GM23338 (cell line): ENCODE results near the gene NELFCD. TPM values are rescaled to one million over a fixed set of nuclear protein-coding genes. Genes with fewer than 3 reads are reported as not detected.

ENCODE experiments used
- ATAC-seq: fragments of 200-7000 bp; cut with Tn5 transposase; 3 replicates; pipeline ENCODE4 v1.9.1; 2020
- DNase-seq: peaks from one replicate; pipeline ENCODE4 v3.0.0-alpha.2; 2015; ENCODE audit warnings: low spot score
- H2AFZ ChIP-seq: fragments of 200-600 bp; sonication (generic); 2 replicates; pipeline ENCODE4 v1.8.0; 2016; ENCODE audit warnings: antibody characterized with exemption, mild to moderate bottlenecking, moderate library complexity
- H3F3A ChIP-seq: fragments of 200-600 bp; sonication (generic); replicated peaks from 2 replicates; pipeline ENCODE4 v1.8.0; 2017; ENCODE audit warnings: antibody characterized with exemption, mixed run types, low read depth
- H3K27ac ChIP-seq: fragments of 200-600 bp; sonication (generic); 2 replicates; pipeline ENCODE4 v1.6.1; 2016; ENCODE audit warnings: low read depth
- H3K27me3 ChIP-seq: fragments of 200-600 bp; sonication (generic); 2 replicates; pipeline ENCODE4 v1.8.0; 2016; ENCODE audit warnings: mild to moderate bottlenecking, mixed run types, moderate library complexity; ENCODE audit not compliant: insufficient read depth
- H3K36me3 ChIP-seq: fragments of 200-600 bp; sonication (generic); 2 replicates; pipeline ENCODE4 v1.8.0; 2016; ENCODE audit warnings: mild to moderate bottlenecking; ENCODE audit not compliant: insufficient read depth
- H3K4me1 ChIP-seq: fragments of 200-600 bp; sonication (generic); 2 replicates; pipeline ENCODE4 v1.8.0; 2016; ENCODE audit warnings: mild to moderate bottlenecking, moderate library complexity; ENCODE audit not compliant: insufficient read depth
- H3K4me2 ChIP-seq: fragments of 200-600 bp; sonication (generic); 2 replicates; pipeline ENCODE4 v1.7.1; 2017; ENCODE audit warnings: mixed run types
- H3K4me3 ChIP-seq: fragments of 200-600 bp; sonication (generic); 2 replicates; pipeline ENCODE4 v1.6.1; 2016; ENCODE audit warnings: mixed run types
- H3K79me2 ChIP-seq: fragments of 200-600 bp; sonication (generic); replicated peaks from 2 replicates; pipeline ENCODE4 v1.8.0; 2017; ENCODE audit warnings: mild to moderate bottlenecking; ENCODE audit not compliant: insufficient read depth
- H3K9me2 ChIP-seq: fragments of 200-600 bp; sonication (generic); 2 replicates; pipeline ENCODE4 v1.8.0; 2017; ENCODE audit not compliant: insufficient read depth
- H4K20me1 ChIP-seq: fragments of 200-600 bp; sonication (generic); replicated peaks from 2 replicates; pipeline ENCODE4 v1.8.0; 2017; ENCODE audit warnings: mild to moderate bottlenecking; ENCODE audit not compliant: insufficient read depth
- H3K27ac Mint-ChIP-seq: 2 replicates; pipeline ENCODE4 v1.8.0; 2020; ENCODE audit warnings: inconsistent platforms, mild to moderate bottlenecking, moderate library complexity, mixed read lengths
- H3K27me3 Mint-ChIP-seq: 3 replicates; pipeline ENCODE4 v1.8.0; 2022; ENCODE audit warnings: low read depth, mild to moderate bottlenecking, moderate library complexity, mixed read lengths, inconsistent platforms; ENCODE audit not compliant: insufficient read depth, poor library complexity
- H3K36me3 Mint-ChIP-seq: 3 replicates; pipeline ENCODE4 v1.8.0; 2021; ENCODE audit warnings: low read depth, mild to moderate bottlenecking, inconsistent platforms, moderate library complexity, mixed read lengths
- H3K4me1 Mint-ChIP-seq: 3 replicates; pipeline ENCODE4 v1.8.0; 2020; ENCODE audit warnings: mild to moderate bottlenecking, inconsistent platforms, mixed read lengths
- H3K4me3 Mint-ChIP-seq: 3 replicates; pipeline ENCODE4 v1.8.0; 2021; ENCODE audit warnings: moderate library complexity, mild to moderate bottlenecking, inconsistent platforms, mixed read lengths
- H3K9me3 Mint-ChIP-seq: 3 replicates; pipeline ENCODE4 v1.8.0; 2020; ENCODE audit warnings: moderate library complexity, mild to moderate bottlenecking, inconsistent platforms, mixed read lengths
- CREB1 ChIP-seq: fragments of 250-450 bp; sonication (Bioruptor Pico); IDR thresholded peaks from 2 replicates; pipeline ENCODE4 v1.5.0; 2020; ENCODE audit warnings: low read depth, mild to moderate bottlenecking, moderate library complexity
- CTCF ChIP-seq, 2 experiments: fragments of 200-600 bp in 1 of 2; sonication (generic) in 1 of 2; conservative IDR thresholded peaks; 2 replicates each; pipeline versions ENCODE4 v1.5.1 to v1.6.1; 2016 to 2017; ENCODE audit warnings: antibody characterized with exemption in 2 of 2, low read depth in 2 of 2, mild to moderate bottlenecking in 2 of 2, moderate library complexity in 1 of 2
- ETS1 ChIP-seq: IDR thresholded peaks from 2 replicates; pipeline ENCODE4 v1.6.1; 2016; ENCODE audit warnings: antibody characterized with exemption
- EZH2 ChIP-seq: fragments of 200-600 bp; sonication (generic); IDR thresholded peaks from one replicate; pipeline ENCODE4 v1.8.0; 2017; ENCODE audit warnings: antibody characterized with exemption, mild to moderate bottlenecking, low read depth; ENCODE audit not compliant: unreplicated experiment
- EZH2phosphoT487 ChIP-seq: fragments of 200-600 bp; sonication (generic); IDR thresholded peaks from one replicate; pipeline ENCODE4 v1.8.1; 2018; ENCODE audit warnings: antibody characterized with exemption; ENCODE audit not compliant: unreplicated experiment
- JUNB ChIP-seq: IDR thresholded peaks from one replicate; pipeline ENCODE4 v1.6.1; 2016; ENCODE audit warnings: antibody characterized with exemption; ENCODE audit not compliant: unreplicated experiment
- NANOG ChIP-seq: IDR thresholded peaks from 2 replicates; pipeline ENCODE4 v1.6.1; 2016; ENCODE audit warnings: antibody characterized with exemption, borderline replicate concordance
- POLR2AphosphoS5 ChIP-seq: IDR thresholded peaks from 2 replicates; pipeline ENCODE4 v1.6.1; 2016; ENCODE audit warnings: antibody characterized with exemption, low read depth
- REST ChIP-seq: IDR thresholded peaks from one replicate; pipeline ENCODE4 v1.6.1; 2018; ENCODE audit warnings: antibody characterized with exemption; ENCODE audit not compliant: unreplicated experiment
- STAT1 ChIP-seq: IDR thresholded peaks from one replicate; pipeline ENCODE4 v1.6.1; 2016; ENCODE audit warnings: antibody characterized with exemption; ENCODE audit not compliant: unreplicated experiment
- ZNF114 ChIP-seq: fragments of 250-450 bp; sonication (Bioruptor Pico); IDR thresholded peaks from 2 replicates; pipeline ENCODE4 v1.5.0; 2020; ENCODE audit warnings: mild to moderate bottlenecking, moderate library complexity
- ZNF331 ChIP-seq: fragments of 250-450 bp; sonication (Bioruptor Pico); IDR thresholded peaks from 2 replicates; pipeline ENCODE4 v1.5.0; 2020; ENCODE audit warnings: low read depth, mild to moderate bottlenecking, moderate library complexity
- ZNF462 ChIP-seq: fragments of 250-450 bp; sonication (Bioruptor Pico); IDR thresholded peaks from 2 replicates; pipeline ENCODE4 v1.5.0; 2020; ENCODE audit warnings: mild to moderate bottlenecking, moderate library complexity
- polyA plus RNA-seq: library from polyadenylated mRNA; unstranded; fragments of >200 nt; fragmentation: Nextera tagmentation; extraction: Ambion mirVana; gene quantifications from 2 replicates; pipeline ENCODE4 v1.2.1, GENCODE V29; 2016
- total RNA-seq: library from RNA; depleted of rRNA; stranded (reverse); fragments of >200 nt; shearing (Covaris generic); gene quantifications from 2 replicates; pipeline ENCODE4 v1.2.3, GENCODE V29; 2014

The NELFCD gene
- total and polyA plus RNA-seq, 2 experiments from 2014 or later, result 52.9 to 75.8 TPM

- H3K4me3 ChIP-seq, result no peak overlapping the region
- Mint-ChIP-seq H3K27me3 (peaks cover 10% of the 10 kb centered on the region), H3K9me3 (no peaks in the 10 kb centered on the region), H3K27ac (no peak overlapping the region), H3K4me1 (peaks cover 22% of the 10 kb centered on the region), H3K4me3 (no peak overlapping the region), H3K36me3 (peaks cover 32% of the 10 kb centered on the region)
- ATAC-seq (no peak), DNase-seq (no peak)
- H2AFZ ChIP-seq, result no peak overlapping the region
- H3F3A ChIP-seq, result no peaks in the 10 kb centered on the region
- no peak overlapping the region for H3K27ac ChIP-seq
- H3K36me3 ChIP-seq, result peaks cover 8% of the 10 kb centered on the region; the same call in 1 of the 2 replicates
- no peaks in the 10 kb centered on the region; the same call in 1 of the 2 replicates for H3K79me2 ChIP-seq
- TF ChIP-seq ZNF462 (CRISPR knock-in tag) (no peak), CTCF (conservative IDR thresholded peaks at IDR 0.05; ENCODE audit: low read depth in 2 of 2) (no peak), ETS1 (no peak), EZH2phosphoT487 (no peak), POLR2AphosphoS5 (no peak), JUNB (no peak), STAT1 (no peak), NANOG (no peak), CREB1 (CRISPR knock-in tag) (no peak), ZNF114 (CRISPR knock-in tag) (no peak), EZH2 (no peak), REST (no peak), ZNF331 (no peak)
- no peaks in the 10 kb centered on the region for H3K27me3 ChIP-seq
- no peak overlapping the region for H3K4me2 ChIP-seq
- no peaks in the 10 kb centered on the region for H3K9me2 ChIP-seq
- H4K20me1 ChIP-seq, result no peaks in the 10 kb centered on the region
- peaks cover 5% of the 10 kb centered on the region for H3K4me1 ChIP-seq
Measured at GRCh38 chr20:59020938-59021551, 40.0 kb downstream of the NELFCD start.
